RWPE1 (cell line): ENCODE measurements around the gene IRF6.

Source experiments
- CTCF ChIA-PET: fragments of 350-600 bp; sonication (Branson Sonifier 250); formaldehyde crosslinking; extraction: SDS; loops from one replicate; lab custom pipeline; 2021; lab: Yijun Ruan, JAX
- POLR2A ChIA-PET: fragments of 400-600 bp; formaldehyde crosslinking; extraction: SDS; loops from one replicate; lab custom pipeline; 2020; ENCODE audit warnings: antibody characterized with exemption; ENCODE audit not compliant: low non-redundant PET; lab: Yijun Ruan, JAX
- DNase-seq: peaks from one replicate; pipeline ENCODE4 v3.0.0; 2012; ENCODE audit warnings: low spot score
- H3K27ac ChIP-seq: fragments of 450-650 bp; 2 replicates; pipeline ENCODE4 v1.5.1; 2017
- TF ChIP-seq, protein P1 (sequence below): fragments of 450-650 bp; conservative IDR thresholded peaks from 2 replicates; pipeline ENCODE4 v1.5.1; 2017; ENCODE audit warnings: low read depth, mild to moderate bottlenecking

The IRF6 gene

DNA sequence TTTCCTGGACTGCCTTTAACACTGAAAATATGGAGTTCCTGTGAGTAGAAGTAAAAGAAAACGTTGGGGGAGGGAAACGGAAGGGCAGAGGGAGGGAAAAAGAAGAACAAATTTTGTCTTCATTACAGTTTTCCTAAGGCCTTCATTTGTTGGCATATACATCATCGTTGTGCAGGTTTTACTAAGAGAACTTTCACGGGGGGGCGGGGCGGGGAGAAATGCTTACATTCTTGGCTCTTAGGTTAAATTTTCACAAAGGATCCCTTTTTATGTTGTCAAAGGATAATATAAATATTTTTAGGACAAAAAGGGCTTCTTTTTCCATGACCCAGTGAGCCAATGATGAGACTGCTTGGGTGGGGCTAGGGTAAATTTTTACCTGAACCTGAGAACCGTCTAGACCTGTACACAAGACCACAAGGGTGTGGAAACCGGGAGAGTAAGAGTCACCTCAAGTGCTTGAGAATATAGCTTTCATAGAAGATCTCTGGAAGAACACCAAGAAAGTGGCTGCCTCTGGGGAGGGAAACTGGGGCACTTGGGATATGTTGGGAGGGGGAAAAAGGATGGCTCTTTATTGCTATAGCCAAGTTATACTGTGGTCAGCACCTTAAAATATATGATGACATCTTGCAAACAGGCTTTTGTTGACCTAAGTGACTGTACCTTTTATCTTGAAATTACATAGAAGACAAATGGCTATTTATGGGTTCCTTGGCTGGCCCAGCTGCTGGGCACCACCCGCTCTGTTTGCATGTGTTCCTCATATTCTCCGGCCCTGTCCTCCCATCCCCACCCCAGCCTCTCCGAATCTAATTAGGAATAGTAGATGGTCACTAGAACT, 19.9 kb upstream of the IRF6 start:
- ChIA-PET CTCF (no interaction called here), POLR2A (interaction anchor here (0.8 kb wide), 1 partner anchor 10 kb away, joined by 4 read pairs; no protein-coding TSS in a partner anchor)
- peak; percentile 64 for DNase-seq
- H3K27ac ChIP-seq: peak overlapping the region; percentile 44; the same call in 1 of the 2 replicates
- TF ChIP-seq, protein P1, sequence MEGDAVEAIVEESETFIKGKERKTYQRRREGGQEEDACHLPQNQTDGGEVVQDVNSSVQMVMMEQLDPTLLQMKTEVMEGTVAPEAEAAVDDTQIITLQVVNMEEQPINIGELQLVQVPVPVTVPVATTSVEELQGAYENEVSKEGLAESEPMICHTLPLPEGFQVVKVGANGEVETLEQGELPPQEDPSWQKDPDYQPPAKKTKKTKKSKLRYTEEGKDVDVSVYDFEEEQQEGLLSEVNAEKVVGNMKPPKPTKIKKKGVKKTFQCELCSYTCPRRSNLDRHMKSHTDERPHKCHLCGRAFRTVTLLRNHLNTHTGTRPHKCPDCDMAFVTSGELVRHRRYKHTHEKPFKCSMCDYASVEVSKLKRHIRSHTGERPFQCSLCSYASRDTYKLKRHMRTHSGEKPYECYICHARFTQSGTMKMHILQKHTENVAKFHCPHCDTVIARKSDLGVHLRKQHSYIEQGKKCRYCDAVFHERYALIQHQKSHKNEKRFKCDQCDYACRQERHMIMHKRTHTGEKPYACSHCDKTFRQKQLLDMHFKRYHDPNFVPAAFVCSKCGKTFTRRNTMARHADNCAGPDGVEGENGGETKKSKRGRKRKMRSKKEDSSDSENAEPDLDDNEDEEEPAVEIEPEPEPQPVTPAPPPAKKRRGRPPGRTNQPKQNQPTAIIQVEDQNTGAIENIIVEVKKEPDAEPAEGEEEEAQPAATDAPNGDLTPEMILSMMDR: no peak

DNA sequence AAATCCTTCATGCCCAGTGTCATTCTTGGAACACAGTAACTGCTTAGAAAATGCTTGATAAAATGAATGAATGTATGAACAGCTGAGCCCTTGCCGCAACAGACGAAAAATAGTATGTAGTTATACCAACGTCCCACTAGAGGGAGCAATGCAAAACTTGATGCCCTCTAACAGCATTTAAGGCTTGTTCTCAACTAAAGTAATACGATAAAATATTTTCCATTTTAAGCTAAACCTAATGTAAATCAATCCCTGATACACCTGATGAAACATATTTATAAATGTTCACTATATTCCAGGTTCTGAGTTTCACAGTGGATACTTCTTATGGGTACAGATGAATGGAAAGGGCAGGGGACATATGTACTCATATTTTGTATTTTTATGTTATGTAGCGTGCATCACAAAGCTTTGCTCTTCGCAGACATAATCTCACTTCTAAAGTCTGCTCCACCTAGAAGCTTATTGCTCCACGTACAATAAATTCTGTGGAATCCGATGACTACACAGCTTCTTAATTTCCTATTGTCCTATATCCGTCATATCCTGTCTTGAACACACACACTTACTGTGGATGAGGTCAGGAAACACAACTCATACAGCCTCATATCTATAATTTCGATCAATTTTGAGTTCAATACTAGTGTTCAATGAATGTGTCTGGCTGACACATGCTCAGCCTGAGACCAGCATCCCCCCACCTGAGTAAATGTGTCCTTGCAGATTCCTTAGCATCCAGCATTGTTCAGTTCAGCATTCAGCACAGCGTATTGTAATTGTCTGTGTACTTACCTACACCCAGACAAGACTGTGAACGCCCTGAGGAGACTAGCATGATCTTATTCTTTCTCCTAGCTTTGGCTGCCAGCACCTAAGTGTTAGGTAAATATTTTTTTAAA, 17.4 kb upstream of the IRF6 start:
- ChIA-PET CTCF (interaction anchor here (0.6 to 2.3 kb wide), 12 partner anchors 8 to 189 kb away, joined by 3 to 21 read pairs (median 7); partner anchors contain the start of gene IRF6), POLR2A (interaction anchor here (1.6 kb wide), 1 partner anchor 18 kb away, joined by 6 read pairs; the partner anchor contains the start of gene IRF6)
- no peak overlapping the region for H3K27ac ChIP-seq
- TF ChIP-seq, protein P1: peak; percentile 80
- DNase-seq: peak; percentile 41

DNA sequence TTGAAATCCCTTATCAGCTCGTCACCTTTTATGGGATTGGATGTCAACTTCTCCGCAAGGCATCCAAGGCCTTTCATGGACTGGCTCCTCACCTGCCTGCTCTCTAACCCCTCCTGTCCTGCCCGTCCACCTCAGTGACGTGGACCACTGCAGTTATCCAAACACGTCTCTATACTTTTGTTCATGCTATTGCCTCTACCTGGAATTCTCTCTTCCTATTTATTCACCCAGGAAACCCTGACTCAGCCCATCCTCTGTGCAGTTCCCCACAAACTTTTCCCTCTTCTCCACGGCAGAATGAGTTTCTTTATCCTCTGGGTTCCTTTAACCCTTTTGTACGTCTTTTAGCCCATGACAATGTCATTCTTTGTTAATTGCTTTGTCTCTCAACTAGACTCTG, 16.8 kb upstream of the IRF6 start:
- TF ChIP-seq, protein P1: no peak
- ChIA-PET CTCF (interaction anchor here (0.6 to 2.3 kb wide), 11 partner anchors 8 to 1845 kb away, joined by 3 to 21 read pairs (median 7); partner anchors contain the start of gene IRF6), POLR2A (interaction anchor here (1.6 kb wide), 1 partner anchor 17 kb away, joined by 6 read pairs; the partner anchor contains the start of gene IRF6)
- peak overlapping the region; percentile 41; the same call in 1 of the 2 replicates for H3K27ac ChIP-seq
- no peak for DNase-seq

DNA sequence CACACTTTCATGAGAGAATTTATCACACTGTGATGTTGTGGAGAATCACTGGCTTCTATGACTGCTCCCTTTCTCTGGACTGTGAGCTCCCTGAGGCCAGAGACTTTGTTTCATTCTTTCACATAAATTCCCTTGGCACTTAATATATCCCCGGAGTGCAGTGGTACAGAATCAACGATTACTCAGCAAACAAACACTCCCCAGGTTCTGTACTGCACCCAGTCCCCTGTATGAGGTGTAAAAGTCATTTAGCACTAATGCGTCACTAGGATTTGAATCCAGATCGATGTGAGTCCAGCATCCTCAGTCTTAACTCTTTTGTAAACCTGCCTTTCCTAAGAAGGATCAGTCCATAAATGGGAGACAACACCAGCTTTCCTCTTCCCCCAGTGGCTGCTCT, 15.0 kb upstream of the IRF6 start:
- DNase-seq: no peak
- H3K27ac ChIP-seq: no peak overlapping the region
- TF ChIP-seq, protein P1: no peak
- POLR2A ChIA-PET: interaction anchor here (0.7 kb wide), 1 partner anchor 19 kb away, joined by 3 read pairs; no protein-coding TSS in a partner anchor
- CTCF ChIA-PET: no interaction called here

DNA sequence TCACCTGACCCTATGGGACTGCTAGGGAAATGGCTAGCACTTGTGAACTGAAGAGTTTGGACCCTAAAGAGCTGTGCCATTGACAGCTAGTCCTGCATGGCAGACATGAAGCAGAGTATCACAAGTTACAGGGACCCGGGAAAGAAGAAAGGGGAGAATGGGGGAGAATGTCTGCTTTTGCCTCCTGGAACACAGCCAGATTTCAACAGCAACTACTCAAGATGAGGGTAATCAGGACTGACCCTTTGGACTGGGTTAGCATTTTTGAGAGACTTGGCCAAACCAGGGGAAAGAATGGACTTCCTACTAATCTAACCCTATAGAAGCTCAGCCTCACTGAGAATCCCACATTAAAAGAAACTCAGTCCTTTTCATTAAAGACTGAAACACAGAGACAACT, 13.1 kb upstream of the IRF6 start:
- ChIA-PET CTCF (interaction anchor here (0.7 kb wide), 2 partner anchors 9 to 18 kb away, joined by 3 to 6 read pairs; no protein-coding TSS in a partner anchor), POLR2A (no interaction called here)
- TF ChIP-seq, protein P1: no peak
- DNase-seq: no peak
- no peak overlapping the region for H3K27ac ChIP-seq
